Muscle layer of duodenum (tissue), 2 donors: Measurements from ENCODE around the gene ZC3HAV1L.
"Not testable (repeated sequence)": the region's sequence is repeated elsewhere in the genome, so short reads cannot be mapped to it uniquely, and the experiment has no call there.

ENCODE experiments used
- H3K27ac ChIP-seq: one replicate; pipeline ENCODE4 v1.7.0; 2013; ENCODE audit warnings: mild to moderate bottlenecking, low read length
- H3K27me3 ChIP-seq: one replicate; pipeline ENCODE4 v1.7.0; 2013; ENCODE audit warnings: low read depth, mild to moderate bottlenecking, control low read depth, low read length
- H3K36me3 ChIP-seq, 2 donors: one replicate each; pipeline ENCODE4 v1.7.0; 2013; ENCODE audit warnings: low read length in 2 of 2, control low read depth in 1 of 2, mild to moderate bottlenecking in 1 of 2; ENCODE audit not compliant: insufficient read depth in 2 of 2, control insufficient read depth in 1 of 2
- H3K4me1 ChIP-seq, 2 donors: one replicate each; pipeline ENCODE4 v1.7.0; 2013; ENCODE audit warnings: low read length in 2 of 2, mild to moderate bottlenecking in 2 of 2, control low read depth in 1 of 2, moderate library complexity in 1 of 2; ENCODE audit not compliant: insufficient read depth in 2 of 2, control insufficient read depth in 1 of 2
- H3K4me3 ChIP-seq, 2 donors: one replicate each; pipeline ENCODE4 v1.7.0; 2013; ENCODE audit warnings: low read length in 2 of 2, low read depth in 1 of 2, mild to moderate bottlenecking in 1 of 2
- H3K9me3 ChIP-seq, 2 donors: one replicate each; pipeline ENCODE4 v1.7.0; 2013; ENCODE audit warnings: low read length in 2 of 2, control low read depth in 1 of 2, mild to moderate bottlenecking in 1 of 2; ENCODE audit not compliant: control insufficient read depth in 1 of 2
- donor health status: healthy.

The ZC3HAV1L gene

GRCh38 chr7:139034336-139034735 lies 1.5 kb downstream of the ZC3HAV1L start:
- peaks cover 2 to 9% of the 10 kb centered on the region in 2 donors for H3K36me3 ChIP-seq
- H3K4me1 ChIP-seq: peaks cover 0 to 16% of the 10 kb centered on the region in 2 donors
- no peaks in the 10 kb centered on the region for H3K9me3 ChIP-seq
- no peaks in the 10 kb centered on the region for H3K27me3 ChIP-seq
- H3K4me3 ChIP-seq: peak overlapping the region; percentile 46 to 87
- H3K27ac ChIP-seq: no peak overlapping the region

GRCh38 chr7:139033346-139034114 lies 2.3 kb downstream of the ZC3HAV1L start:
- no peaks in the 10 kb centered on the region for H3K27me3 ChIP-seq
- H3K9me3 ChIP-seq: no peaks in the 10 kb centered on the region
- H3K27ac ChIP-seq: no peak overlapping the region
- peaks cover 0 to 16% of the 10 kb centered on the region in 2 donors for H3K4me1 ChIP-seq
- peaks cover 7 to 17% of the 10 kb centered on the region in 2 donors for H3K36me3 ChIP-seq
- H3K4me3 ChIP-seq: no peak overlapping the region

DNA sequence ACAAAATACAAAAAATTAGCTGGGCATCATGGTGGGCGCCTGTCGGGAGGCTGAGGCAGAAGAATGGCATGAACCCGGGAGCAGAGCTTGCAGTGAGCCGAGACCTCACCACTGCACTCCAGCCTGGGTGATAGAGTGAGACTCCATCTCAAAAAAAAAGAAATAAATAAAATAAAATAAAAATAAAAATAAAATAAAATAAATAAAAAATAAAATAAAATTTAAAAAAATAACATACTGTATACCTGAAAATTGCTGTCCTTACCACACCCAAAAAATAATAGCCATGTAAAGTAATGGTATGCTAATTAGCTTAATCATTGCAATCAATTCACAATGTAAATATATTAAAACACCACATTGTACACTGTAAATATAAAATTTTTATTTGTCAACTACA lies 3.4 kb downstream of the ZC3HAV1L start:
- H3K4me1 ChIP-seq: peaks cover 0 to 16% of the 10 kb centered on the region in 2 donors
- no peak overlapping the region for H3K27ac ChIP-seq
- peaks cover 10 to 25% of the 10 kb centered on the region in 2 donors for H3K36me3 ChIP-seq
- H3K9me3 ChIP-seq: no peaks in the 10 kb centered on the region
- H3K27me3 ChIP-seq: no peaks in the 10 kb centered on the region
- H3K4me3 ChIP-seq: no peak overlapping the region

DNA sequence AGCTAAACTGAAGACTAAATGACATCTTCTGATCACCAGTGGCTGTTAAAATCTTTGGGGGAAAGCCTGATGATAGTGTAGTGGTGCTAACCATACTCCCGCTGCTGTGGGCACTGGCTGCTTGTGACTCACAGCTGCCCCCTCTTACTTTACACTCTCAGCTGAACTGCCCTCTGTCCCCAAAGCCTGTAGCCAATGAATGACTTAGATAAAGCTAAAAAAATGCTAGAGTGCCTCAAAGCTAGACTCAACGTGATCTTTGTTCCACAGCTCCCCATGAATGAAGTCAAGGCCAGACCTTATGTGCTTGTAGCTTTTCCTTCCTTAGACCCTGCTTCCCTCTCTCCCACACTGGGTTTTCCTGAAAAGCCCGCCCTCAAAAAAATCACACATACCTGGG lies 6.5 kb downstream of the ZC3HAV1L start:
- no peaks in the 10 kb centered on the region for H3K9me3 ChIP-seq
- H3K4me3 ChIP-seq: no peak overlapping the region
- peaks cover 29 to 44% of the 10 kb centered on the region in 2 donors for H3K36me3 ChIP-seq
- H3K4me1 ChIP-seq: peaks cover 0 to 9% of the 10 kb centered on the region in 2 donors
- no peaks in the 10 kb centered on the region for H3K27me3 ChIP-seq
- H3K27ac ChIP-seq: no peak overlapping the region

GRCh38 chr7:139026551-139026950 lies 9.3 kb downstream of the ZC3HAV1L start:
- H3K27ac ChIP-seq: no peak overlapping the region
- peaks cover 32 to 49% of the 10 kb centered on the region in 2 donors for H3K36me3 ChIP-seq
- no peaks in the 10 kb centered on the region for H3K9me3 ChIP-seq
- no peaks in the 10 kb centered on the region for H3K4me1 ChIP-seq
- H3K4me3 ChIP-seq: no peak overlapping the region
- no peaks in the 10 kb centered on the region for H3K27me3 ChIP-seq

- H3K4me1 ChIP-seq, H3K27me3 ChIP-seq, H3K9me3 ChIP-seq, H3K27ac ChIP-seq, H3K4me3 ChIP-seq: not testable (repeated sequence)
- H3K36me3 ChIP-seq: peaks cover 32 to 49% of the 10 kb centered on the region in 2 donors
Observed at GRCh38 chr7:139025861-139026260, 10.0 kb downstream of the ZC3HAV1L start.

GRCh38 chr7:139023076-139023475 lies 12.8 kb downstream of the ZC3HAV1L start:
- no peaks in the 10 kb centered on the region for H3K27me3 ChIP-seq
- no peak overlapping the region for H3K27ac ChIP-seq
- no peaks in the 10 kb centered on the region for H3K9me3 ChIP-seq
- peaks cover 22 to 28% of the 10 kb centered on the region in 2 donors for H3K36me3 ChIP-seq
- H3K4me3 ChIP-seq: no peak overlapping the region
- H3K4me1 ChIP-seq: no peaks in the 10 kb centered on the region

DNA sequence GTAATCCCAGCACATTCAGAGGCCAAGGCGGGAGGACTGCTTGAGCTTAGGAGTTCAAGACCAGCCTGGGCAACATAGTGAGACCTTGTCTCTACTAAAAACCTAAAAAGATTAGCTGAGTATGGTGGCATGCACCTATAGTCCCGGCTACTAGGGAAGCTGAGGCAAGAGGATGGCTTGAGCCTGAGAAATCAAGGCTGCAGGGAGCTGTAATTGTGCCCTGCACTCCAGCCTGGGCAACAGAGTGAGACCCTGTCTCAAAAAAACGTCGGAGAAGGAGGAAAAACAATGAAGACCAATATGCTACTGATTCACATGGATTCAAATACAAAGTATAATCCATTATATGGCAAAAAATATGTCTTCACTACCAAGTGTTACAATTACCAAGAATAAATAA lies 13.6 kb downstream of the ZC3HAV1L start:
- Histone ChIP-seq H3K36me3 (peaks cover 22% of the 10 kb centered on the region in 2 donors), H3K4me3 (no peak overlapping the region), H3K27me3 (no peaks in the 10 kb centered on the region), H3K4me1 (no peaks in the 10 kb centered on the region), H3K27ac (no peak overlapping the region), H3K9me3 (no peaks in the 10 kb centered on the region)

- Histone ChIP-seq H3K27ac (no peak overlapping the region), H3K4me3 (no peak overlapping the region), H3K27me3 (no peaks in the 10 kb centered on the region), H3K36me3 (peaks cover 4 to 6% of the 10 kb centered on the region in 2 donors), H3K9me3 (no peaks in the 10 kb centered on the region), H3K4me1 (no peaks in the 10 kb centered on the region)
Observed at GRCh38 chr7:139018910-139019309, 16.9 kb downstream of the ZC3HAV1L start.

DNA sequence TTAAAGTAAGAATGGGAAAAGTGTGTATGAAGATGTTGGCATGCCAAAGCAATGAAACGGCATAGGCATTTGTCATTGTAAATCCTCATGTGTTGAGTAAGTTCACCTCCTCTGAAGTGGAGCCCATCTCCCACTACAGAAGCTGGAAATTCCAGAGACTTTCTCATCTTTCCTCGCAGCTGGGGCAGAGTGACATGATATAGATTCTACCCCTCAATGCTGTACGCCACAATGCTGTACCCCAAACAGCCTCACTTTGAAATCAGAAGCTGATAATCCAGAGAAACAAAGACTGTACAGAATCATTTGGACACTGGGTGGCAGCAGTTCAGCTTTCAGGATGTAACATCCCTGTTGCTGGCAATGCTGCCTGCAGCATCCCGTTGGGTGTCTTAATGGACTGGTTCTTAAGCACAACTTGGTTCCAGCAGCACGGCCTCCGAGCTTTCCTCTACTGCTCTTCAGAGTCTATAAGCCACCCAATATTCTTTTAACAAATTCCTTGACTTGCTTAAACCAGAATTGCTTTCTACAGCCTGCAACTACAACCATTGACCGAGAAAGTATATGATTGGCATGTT lies 18.8 kb downstream of the ZC3HAV1L start:
- Histone ChIP-seq H3K27me3 (no peaks in the 10 kb centered on the region), H3K27ac (no peak overlapping the region), H3K4me3 (no peak overlapping the region), H3K4me1 (no peaks in the 10 kb centered on the region), H3K36me3 (no peaks in the 10 kb centered on the region), H3K9me3 (no peaks in the 10 kb centered on the region)

- H3K36me3 ChIP-seq: no peaks in the 10 kb centered on the region
- H3K4me3 ChIP-seq: no peak overlapping the region
- no peaks in the 10 kb centered on the region for H3K27me3 ChIP-seq
- H3K9me3 ChIP-seq: no peaks in the 10 kb centered on the region
- no peak overlapping the region for H3K27ac ChIP-seq
- H3K4me1 ChIP-seq: no peaks in the 10 kb centered on the region
Observed at GRCh38 chr7:139011373-139011772, 24.5 kb downstream of the ZC3HAV1L start.
